Kidney epithelial cell (primary cell): ENCODE data around the gene PPP2R2C. TPM values are rescaled to one million over a fixed set of nuclear protein-coding genes. Genes with fewer than 3 reads are reported as not detected.

Source experiments
- DNase-seq: peaks from one replicate; pipeline ENCODE4 v3.0.0-alpha.2; 2010; ENCODE audit warnings: low read depth
- H3K27me3 ChIP-seq: 2 replicates; pipeline ENCODE4 v1.6.0; 2011; ENCODE audit warnings: low read length; ENCODE audit not compliant: control insufficient read depth, insufficient read depth
- H3K36me3 ChIP-seq: 2 replicates; pipeline ENCODE4 v1.5.1; 2011; ENCODE audit warnings: low read length; ENCODE audit not compliant: control insufficient read depth, insufficient read depth
- H3K4me3 ChIP-seq: 2 replicates; pipeline ENCODE4 v1.5.1; 2011; ENCODE audit warnings: low read depth, mild to moderate bottlenecking, control low read depth, low read length
- total RNA-seq: library from RNA; depleted of rRNA; stranded (reverse); fragments of >200 nt; gene quantifications from 2 replicates; pipeline ENCODE4 v1.2.3, GENCODE V29; 2015
- TF ChIP-seq, protein P1 (sequence below): IDR thresholded peaks from 2 replicates; pipeline ENCODE4 v1.5.1; 2011; ENCODE audit warnings: mild to moderate bottlenecking, moderate library complexity, low read length, control low read depth, inconsistent platforms; ENCODE audit not compliant: insufficient read depth, poor library complexity, severe bottlenecking

The PPP2R2C gene
- total RNA-seq, 1 donor from 2014 or later: not detected

DNA sequence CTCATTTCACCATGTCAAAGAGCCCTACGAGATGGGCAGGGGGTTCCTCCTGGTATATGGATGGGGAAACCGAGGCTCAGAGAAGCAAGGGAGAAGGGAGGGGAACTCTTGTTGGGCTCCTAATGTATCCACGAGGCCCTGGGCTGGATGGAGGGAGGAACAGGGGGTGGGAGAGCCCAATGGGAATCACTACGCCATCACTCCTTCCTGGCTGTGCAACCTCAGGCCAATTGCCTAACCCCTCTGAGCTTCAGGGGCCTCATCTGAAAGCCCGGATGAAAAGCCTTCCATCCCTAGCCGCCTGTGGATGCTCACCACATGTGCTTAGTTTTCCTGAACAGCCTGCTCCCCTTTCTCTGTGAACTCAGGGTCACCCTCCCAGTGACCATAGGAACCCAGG, 57.8 kb downstream of the PPP2R2C start:
- DNase-seq: no peak
- Histone ChIP-seq H3K36me3 (no peaks in the 10 kb centered on the region), H3K27me3 (peaks cover 5% of the 10 kb centered on the region), H3K4me3 (no peak overlapping the region)
- TF ChIP-seq, protein P1, sequence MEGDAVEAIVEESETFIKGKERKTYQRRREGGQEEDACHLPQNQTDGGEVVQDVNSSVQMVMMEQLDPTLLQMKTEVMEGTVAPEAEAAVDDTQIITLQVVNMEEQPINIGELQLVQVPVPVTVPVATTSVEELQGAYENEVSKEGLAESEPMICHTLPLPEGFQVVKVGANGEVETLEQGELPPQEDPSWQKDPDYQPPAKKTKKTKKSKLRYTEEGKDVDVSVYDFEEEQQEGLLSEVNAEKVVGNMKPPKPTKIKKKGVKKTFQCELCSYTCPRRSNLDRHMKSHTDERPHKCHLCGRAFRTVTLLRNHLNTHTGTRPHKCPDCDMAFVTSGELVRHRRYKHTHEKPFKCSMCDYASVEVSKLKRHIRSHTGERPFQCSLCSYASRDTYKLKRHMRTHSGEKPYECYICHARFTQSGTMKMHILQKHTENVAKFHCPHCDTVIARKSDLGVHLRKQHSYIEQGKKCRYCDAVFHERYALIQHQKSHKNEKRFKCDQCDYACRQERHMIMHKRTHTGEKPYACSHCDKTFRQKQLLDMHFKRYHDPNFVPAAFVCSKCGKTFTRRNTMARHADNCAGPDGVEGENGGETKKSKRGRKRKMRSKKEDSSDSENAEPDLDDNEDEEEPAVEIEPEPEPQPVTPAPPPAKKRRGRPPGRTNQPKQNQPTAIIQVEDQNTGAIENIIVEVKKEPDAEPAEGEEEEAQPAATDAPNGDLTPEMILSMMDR: no peak

DNA sequence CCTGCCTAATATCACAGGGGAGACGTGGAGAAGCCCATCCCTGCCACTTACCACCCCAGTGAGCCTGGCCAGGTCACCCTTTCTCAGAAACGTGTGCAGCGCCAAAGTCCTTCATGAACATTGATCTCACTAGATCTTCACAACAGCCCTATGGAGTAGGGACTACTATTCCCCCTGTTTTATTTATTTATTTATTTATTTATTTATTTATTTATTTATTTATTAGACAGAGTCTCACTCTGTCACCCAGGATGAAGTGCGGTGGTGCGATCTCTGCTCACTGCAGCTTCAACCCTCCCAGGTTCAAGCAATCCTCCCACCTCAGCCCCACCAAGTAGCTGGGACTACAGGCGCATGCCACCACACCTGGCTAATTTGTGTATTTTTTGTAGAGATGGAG, 61.8 kb downstream of the PPP2R2C start:
- Histone ChIP-seq H3K4me3 (no peak overlapping the region), H3K36me3 (no peaks in the 10 kb centered on the region), H3K27me3 (peaks cover 2% of the 10 kb centered on the region)
- no peak for DNase-seq
- TF ChIP-seq, protein P1: no peak

DNA sequence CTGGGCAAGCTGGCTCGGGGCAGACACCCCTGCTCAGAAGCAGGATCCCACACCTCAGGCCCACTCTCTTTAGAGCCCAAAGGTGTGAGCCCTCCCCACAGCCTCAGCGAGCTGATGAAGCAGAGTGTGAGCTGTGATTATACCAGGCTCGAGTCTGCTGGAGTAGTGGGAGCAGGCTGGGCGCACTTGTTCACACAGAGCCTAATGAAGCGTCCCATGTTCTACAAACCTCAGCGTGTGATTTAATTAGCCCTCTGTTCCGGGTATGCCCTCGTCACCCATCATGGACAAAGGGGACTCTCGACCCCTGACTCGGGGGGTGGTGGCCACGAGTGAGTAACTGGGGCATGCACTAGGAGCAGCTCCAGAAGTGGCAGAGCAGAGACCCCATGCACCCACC, 62.3 kb downstream of the PPP2R2C start:
- TF ChIP-seq, protein P1: no peak
- no peak overlapping the region for H3K4me3 ChIP-seq
- no peak for DNase-seq
- peaks cover 7% of the 10 kb centered on the region for H3K27me3 ChIP-seq
- no peaks in the 10 kb centered on the region for H3K36me3 ChIP-seq

DNA sequence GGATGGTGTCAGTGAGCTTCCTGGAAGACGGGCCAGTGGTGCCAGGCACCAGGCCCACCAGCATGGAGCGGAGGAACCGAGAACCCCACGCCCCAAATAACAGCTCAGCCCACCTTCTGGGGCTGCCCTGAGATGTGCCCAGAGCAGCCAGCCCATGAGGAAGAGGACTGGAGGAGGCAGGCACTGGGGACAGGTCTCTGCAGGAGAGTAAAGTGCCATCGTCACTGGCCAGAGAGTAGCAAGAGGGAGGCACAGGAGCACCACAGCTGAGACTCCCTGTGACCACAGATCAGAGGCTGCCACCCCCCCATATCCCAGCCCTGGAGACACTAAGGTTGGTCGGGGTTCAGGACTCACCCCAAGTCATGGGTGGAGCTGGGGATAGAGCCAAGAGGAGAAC, 63.0 kb downstream of the PPP2R2C start:
- H3K27me3 ChIP-seq: peaks cover 14% of the 10 kb centered on the region
- DNase-seq: no peak
- TF ChIP-seq, protein P1: no peak
- no peaks in the 10 kb centered on the region for H3K36me3 ChIP-seq
- H3K4me3 ChIP-seq: no peak overlapping the region

DNA sequence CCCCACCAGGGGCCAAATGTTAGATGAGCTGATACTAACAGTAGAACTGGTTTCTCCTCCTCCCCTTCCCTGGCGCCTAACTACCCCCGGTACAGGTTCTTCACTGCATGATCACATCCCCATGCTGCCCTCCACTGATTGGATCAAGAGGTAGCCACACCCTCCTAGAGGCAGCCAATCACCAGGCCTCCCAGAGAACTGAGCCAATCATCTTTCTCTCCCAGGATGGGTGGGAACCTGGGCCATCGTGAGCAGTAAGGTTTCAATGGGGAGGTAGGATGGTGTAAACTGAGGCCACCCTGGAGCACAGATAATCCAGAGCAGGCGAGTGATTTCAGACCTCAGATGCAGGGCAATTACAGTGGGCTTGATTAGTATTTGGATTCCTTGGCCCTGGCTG, 64.2 kb downstream of the PPP2R2C start:
- peaks cover 23% of the 10 kb centered on the region for H3K27me3 ChIP-seq
- no peak for DNase-seq
- TF ChIP-seq, protein P1: no peak
- H3K36me3 ChIP-seq: no peaks in the 10 kb centered on the region
- no peak overlapping the region for H3K4me3 ChIP-seq

DNA sequence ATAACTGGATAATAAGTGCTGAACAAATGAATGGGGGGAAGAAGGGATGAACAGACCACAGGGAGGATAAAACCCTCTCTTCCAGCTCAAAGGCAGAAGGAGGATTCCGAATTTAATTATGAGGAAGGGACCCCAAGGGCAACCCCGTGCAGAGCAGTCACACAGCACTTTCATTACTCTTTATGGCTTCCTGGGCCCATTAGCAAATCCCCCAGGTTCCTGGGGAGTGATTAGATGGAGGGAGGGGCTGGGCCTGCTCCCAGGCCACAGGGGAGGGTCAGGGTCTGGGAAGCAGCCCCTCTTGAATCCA, 67.1 kb downstream of the PPP2R2C start:
- Histone ChIP-seq H3K36me3 (no peaks in the 10 kb centered on the region), H3K27me3 (peaks cover 33% of the 10 kb centered on the region), H3K4me3 (no peak overlapping the region)
- DNase-seq: no peak
- TF ChIP-seq, protein P1: no peak
